ENCODE measurements around the gene RNF146.
"Not testable (repeated sequence)": the region's sequence is repeated elsewhere in the genome, so short reads cannot be mapped to it uniquely, and the experiment has no call there.

The RNF146 gene

DNA sequence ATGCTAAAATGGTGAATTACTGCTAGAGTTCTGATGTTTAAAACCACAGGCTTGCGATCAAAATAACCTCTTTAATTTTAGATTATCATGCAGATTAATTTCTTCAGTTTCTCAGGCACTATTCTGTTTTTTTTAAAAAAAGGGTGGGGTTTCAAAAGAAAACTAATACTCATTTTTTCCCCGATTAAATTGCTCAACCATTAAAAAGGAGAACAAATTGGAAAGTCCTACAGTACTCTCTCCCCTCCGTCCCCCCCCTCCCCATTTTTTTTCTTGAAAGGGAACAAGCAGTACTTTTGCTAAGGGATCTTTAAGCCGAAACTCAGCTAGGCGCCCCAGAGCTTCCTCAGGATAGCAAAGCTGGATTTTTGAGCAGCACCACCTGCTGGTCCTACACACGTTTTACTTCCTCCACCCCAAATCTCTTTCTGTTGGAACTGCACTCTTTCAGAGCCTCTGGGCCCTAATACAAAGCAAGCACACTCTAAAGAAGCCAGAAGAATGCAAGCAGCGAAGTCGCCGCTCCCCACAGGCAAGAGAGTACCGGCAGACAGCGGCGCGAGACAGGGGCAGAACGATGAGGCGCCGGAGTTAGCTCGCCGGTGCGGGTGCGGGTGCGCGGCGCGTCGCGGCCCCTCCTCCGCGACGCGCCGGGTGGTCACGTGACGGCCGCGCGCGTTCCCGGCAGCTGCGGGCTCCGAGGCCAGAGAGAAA is at the start of gene RNF146:
Gene RNF146 (plus strand): TSS at position 687 of the 714 bp plus-strand sequence. CDS start 13,475 bp downstream, outside the sequence.
- ATAC-seq (peak; percentile 75), DNase-seq (peak; percentile 77)
- Mint-ChIP-seq H3K36me3 (ENCODE audit: low read depth) (peaks cover 5% of the 10 kb centered on the region), H3K4me1 (peaks cover 30% of the 10 kb centered on the region), H3K4me3 (peak within 1 kb of the TSS; percentile 99), H3K9me3 (no peaks in the 10 kb centered on the region), H3K27ac (peak within 1 kb of the TSS; percentile 98), H3K27me3 (no peaks in the 10 kb centered on the region)

GRCh38 chr6:127219869-127220268 is 46.8 kb upstream of the RNF146 start:
- no peak for DNase-seq
- H3K36me3 Mint-ChIP-seq (ENCODE audit: low read depth) = no peaks in the 10 kb centered on the region
- H3K9me3 Mint-ChIP-seq = no peaks in the 10 kb centered on the region
- no peak overlapping the region for H3K27ac Mint-ChIP-seq
- no peak for ATAC-seq
- no peak overlapping the region for H3K4me3 Mint-ChIP-seq
- no peaks in the 10 kb centered on the region for H3K4me1 Mint-ChIP-seq
- H3K27me3 Mint-ChIP-seq = peaks cover 19% of the 10 kb centered on the region

DNA sequence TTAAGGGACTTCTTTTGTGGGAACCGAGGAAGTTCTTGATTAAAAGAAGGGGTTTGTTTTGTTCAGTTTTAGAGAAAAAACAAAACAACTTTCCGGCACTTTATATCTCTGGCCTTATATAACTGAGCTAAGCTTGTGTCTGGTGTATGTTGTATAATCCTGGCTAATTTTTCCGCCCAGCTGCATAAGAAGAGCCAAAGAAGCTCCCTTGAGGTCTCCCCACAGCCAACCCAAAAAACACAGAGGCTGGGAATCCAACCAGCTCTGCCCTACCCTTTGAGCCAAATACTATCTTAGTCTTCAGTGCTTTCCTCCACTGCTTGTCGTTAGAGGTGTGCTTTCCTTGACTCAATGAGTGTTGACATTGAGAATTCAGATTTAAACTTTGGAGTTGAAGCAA is 45.5 kb upstream of the RNF146 start:
- Mint-ChIP-seq H3K27ac (no peak overlapping the region), H3K4me3 (no peak overlapping the region), H3K9me3 (no peaks in the 10 kb centered on the region), H3K27me3 (peaks cover 17% of the 10 kb centered on the region), H3K4me1 (no peaks in the 10 kb centered on the region), H3K36me3 (ENCODE audit: low read depth) (no peaks in the 10 kb centered on the region)
- no peak for DNase-seq
- no peak for ATAC-seq

DNA sequence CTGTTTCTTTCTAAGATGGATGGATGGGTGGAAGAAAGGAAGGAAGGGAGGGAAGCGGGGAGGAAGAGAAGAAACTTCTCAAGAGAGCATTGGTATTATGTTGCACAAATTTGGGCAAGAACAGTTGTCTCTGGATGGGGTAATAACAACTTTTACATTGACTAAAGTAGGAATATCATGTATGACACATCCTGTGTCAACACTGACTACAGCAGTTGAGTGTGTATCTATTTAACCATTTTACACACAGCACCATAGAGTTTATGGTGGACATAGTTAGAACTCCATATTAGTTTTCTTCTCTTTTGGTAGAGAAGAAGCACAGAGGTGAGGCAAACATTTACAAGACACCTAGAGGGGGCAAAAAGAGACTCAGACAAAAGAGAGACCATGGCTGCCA is 44.2 kb upstream of the RNF146 start:
- no peak for ATAC-seq
- Mint-ChIP-seq H3K27me3 (peaks cover 19% of the 10 kb centered on the region), H3K9me3 (no peaks in the 10 kb centered on the region), H3K4me1 (no peaks in the 10 kb centered on the region), H3K27ac (no peak overlapping the region), H3K4me3 (no peak overlapping the region), H3K36me3 (ENCODE audit: low read depth) (no peaks in the 10 kb centered on the region)
- DNase-seq = no peak

GRCh38 chr6:127225497-127225896 is 41.2 kb upstream of the RNF146 start:
- H3K4me1 Mint-ChIP-seq = no peaks in the 10 kb centered on the region
- peaks cover 22% of the 10 kb centered on the region for H3K27me3 Mint-ChIP-seq
- H3K27ac Mint-ChIP-seq = no peak overlapping the region
- H3K4me3 Mint-ChIP-seq = no peak overlapping the region
- no peaks in the 10 kb centered on the region for H3K36me3 Mint-ChIP-seq (ENCODE audit: low read depth)
- DNase-seq = no peak
- no peak for ATAC-seq
- peaks cover 5% of the 10 kb centered on the region for H3K9me3 Mint-ChIP-seq

DNA sequence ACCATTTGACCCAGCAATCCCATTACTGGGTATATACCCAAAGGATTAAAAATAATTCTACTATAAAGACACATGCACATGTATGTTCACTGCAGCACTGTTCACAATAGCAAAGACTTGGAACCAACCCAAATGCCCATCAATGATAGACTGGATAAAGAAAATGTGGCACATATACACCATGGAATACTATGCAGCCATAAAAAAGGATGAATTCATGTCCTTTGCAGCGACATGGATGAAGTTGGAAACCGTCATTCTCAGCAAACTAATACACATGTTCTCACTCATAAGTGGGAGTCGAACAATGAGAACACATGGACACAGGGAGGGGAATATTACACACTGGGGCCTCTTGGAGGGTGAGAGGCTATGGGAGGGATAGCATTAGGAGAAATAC is 32.8 kb upstream of the RNF146 start:
- H3K4me3 Mint-ChIP-seq; H3K27me3 Mint-ChIP-seq; ATAC-seq; DNase-seq; H3K4me1 Mint-ChIP-seq; H3K36me3 Mint-ChIP-seq (ENCODE audit: low read depth); H3K27ac Mint-ChIP-seq: not testable (repeated sequence)
- peaks cover 22% of the 10 kb centered on the region for H3K9me3 Mint-ChIP-seq

DNA sequence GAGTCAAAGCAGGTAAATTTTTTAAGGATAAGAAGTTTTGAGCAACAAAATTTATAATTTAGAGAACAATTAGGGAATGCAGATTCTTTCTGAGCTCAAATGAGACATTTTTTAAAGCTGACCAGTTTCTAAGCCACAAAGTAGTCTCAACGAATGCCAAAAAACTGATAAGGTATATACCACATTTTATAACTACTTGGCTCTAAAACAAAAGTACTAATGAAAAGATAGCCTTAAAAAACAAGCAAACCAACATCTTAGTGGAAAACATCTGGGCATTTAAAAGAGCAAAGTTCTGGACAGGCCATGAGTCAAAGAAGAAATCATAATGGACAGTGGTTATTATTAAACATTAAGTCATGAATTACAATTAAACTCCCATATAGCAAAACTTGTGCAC is 23.2 kb upstream of the RNF146 start:
- Mint-ChIP-seq H3K4me1 (no peaks in the 10 kb centered on the region), H3K9me3 (no peaks in the 10 kb centered on the region), H3K27me3 (peaks cover 7% of the 10 kb centered on the region), H3K4me3 (no peak overlapping the region), H3K27ac (no peak overlapping the region), H3K36me3 (ENCODE audit: low read depth) (no peaks in the 10 kb centered on the region)
- ATAC-seq (no peak), DNase-seq (no peak)

- Mint-ChIP-seq H3K27ac (no peak overlapping the region), H3K9me3 (no peaks in the 10 kb centered on the region), H3K27me3 (peaks cover 2% of the 10 kb centered on the region), H3K4me1 (no peaks in the 10 kb centered on the region), H3K36me3 (ENCODE audit: low read depth) (no peaks in the 10 kb centered on the region), H3K4me3 (no peak overlapping the region)
- DNase-seq (no peak), ATAC-seq (no peak)
These were observed 19.3 kb upstream of the RNF146 start for GRCh38 chr6:127247114-127248096.

DNA sequence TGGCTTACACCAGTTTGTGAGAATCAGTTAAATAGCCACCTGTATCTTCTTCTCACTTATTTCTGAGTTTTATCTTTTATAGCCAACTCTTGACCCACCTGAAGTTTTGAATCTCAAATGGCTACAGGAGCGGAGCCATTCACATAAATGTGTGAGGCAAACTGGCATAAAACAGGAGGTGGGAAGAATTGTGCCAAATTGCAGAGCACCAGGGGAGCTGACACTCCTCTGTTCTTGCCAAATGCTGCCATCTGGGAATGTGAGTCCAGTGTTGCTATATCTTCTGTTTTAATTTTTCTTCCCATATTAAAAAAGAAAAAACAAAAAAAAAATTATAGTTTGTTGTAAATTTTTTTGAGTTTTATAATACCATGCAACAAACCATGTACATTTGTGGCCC is 17.0 kb upstream of the RNF146 start:
- no peaks in the 10 kb centered on the region for H3K27me3 Mint-ChIP-seq
- no peaks in the 10 kb centered on the region for H3K4me1 Mint-ChIP-seq
- no peaks in the 10 kb centered on the region for H3K9me3 Mint-ChIP-seq
- ATAC-seq = no peak
- no peaks in the 10 kb centered on the region for H3K36me3 Mint-ChIP-seq (ENCODE audit: low read depth)
- no peak for DNase-seq
- H3K4me3 Mint-ChIP-seq = no peak overlapping the region
- H3K27ac Mint-ChIP-seq = no peak overlapping the region

DNA sequence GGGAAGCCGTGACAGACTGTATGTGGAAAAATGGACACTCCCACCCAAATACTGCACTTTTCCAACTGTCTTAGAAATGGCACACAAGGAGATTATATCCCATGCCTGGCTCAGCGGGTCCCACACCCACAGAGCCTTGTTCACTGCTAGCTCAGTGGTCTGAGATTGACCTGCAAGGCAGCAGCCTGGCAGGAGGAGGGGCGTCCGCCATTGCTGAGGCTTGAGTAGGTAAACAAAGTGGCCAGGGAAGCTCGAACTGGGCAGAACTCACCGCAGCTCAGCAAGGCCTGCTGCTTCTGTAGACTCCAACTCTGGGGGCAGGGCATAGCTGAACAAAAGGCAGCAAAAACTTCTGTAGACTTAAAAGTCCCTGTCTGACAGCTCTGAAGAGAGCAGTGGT is 11.4 kb upstream of the RNF146 start:
- DNase-seq (no peak), ATAC-seq (no peak)
- H3K9me3 Mint-ChIP-seq = no peaks in the 10 kb centered on the region
- H3K27me3 Mint-ChIP-seq = peaks cover 5% of the 10 kb centered on the region
- H3K4me3 Mint-ChIP-seq = no peak overlapping the region
- no peaks in the 10 kb centered on the region for H3K36me3 Mint-ChIP-seq (ENCODE audit: low read depth)
- no peak overlapping the region for H3K27ac Mint-ChIP-seq
- no peaks in the 10 kb centered on the region for H3K4me1 Mint-ChIP-seq

- ATAC-seq (no peak), DNase-seq (no peak)
- Mint-ChIP-seq H3K4me1 (peaks cover 8% of the 10 kb centered on the region), H3K36me3 (ENCODE audit: low read depth) (no peaks in the 10 kb centered on the region), H3K9me3 (no peaks in the 10 kb centered on the region), H3K27ac (no peak overlapping the region), H3K27me3 (peaks cover 5% of the 10 kb centered on the region), H3K4me3 (no peak overlapping the region)
These were observed 3.8 kb upstream of the RNF146 start for GRCh38 chr6:127262896-127263295.

DNA sequence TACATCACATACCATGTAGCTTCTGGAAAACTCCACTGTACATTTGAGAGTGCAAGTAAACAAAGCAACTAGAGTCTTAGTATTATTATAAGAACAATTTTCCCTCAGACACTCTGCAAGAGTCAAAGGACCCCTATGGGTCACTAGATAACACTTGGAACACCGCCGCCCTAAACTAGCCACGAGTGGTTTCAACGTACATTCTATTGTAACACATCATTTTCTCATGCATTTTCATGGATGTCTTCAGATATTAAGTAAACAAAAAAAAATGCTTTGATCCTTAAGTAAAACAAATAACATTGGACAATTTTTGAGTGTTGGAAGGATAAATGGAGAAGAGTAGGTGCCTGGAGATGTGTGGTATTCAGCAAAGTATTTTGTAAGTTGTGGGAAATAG is 3.2 kb upstream of the RNF146 start:
- DNase-seq (no peak), ATAC-seq (no peak)
- H3K36me3 Mint-ChIP-seq (ENCODE audit: low read depth) = no peaks in the 10 kb centered on the region
- H3K4me1 Mint-ChIP-seq = peaks cover 11% of the 10 kb centered on the region
- H3K9me3 Mint-ChIP-seq = no peaks in the 10 kb centered on the region
- H3K27ac Mint-ChIP-seq = no peak overlapping the region
- H3K4me3 Mint-ChIP-seq = no peak overlapping the region
- H3K27me3 Mint-ChIP-seq = peaks cover 5% of the 10 kb centered on the region

DNA sequence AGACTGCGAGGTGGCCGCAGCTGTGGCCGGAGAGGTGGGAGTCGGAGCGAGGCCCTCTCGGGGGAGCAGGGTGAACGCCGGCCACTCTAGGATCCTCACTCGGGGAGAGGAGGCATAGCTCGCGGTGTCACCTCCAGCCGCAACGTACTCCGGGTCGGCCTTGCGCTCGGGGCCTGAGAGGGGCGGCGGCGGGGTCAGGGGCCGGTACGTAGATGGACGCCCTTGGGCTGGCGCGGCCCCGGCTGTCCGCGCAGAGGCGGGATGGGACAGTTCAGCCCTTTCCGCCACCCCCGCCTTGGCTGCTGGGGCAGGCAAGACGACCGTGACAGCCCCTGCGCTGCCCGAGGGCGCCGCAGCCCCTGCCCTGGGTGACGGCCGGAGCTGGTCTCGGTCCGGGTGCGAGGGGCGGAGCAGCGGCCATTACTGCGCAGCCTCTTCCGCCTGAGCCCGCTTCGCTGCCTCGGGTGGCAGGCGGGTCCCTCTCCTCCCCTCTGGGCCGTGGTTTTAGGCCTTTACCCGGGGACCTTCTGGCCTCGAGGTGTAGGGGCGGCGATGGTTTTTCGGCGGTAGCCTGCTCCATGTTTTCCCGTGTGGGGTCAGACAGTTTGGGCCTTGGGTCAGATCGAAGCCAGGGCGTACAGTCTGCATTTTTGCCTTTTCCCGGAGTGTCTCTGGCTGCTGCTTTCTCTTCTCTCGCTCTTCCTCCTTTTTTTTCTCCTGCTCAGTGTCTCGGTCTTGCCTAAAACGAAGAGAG is 405 bp downstream of the RNF146 start:
- H3K27me3 Mint-ChIP-seq = no peaks in the 10 kb centered on the region
- peaks cover 5% of the 10 kb centered on the region for H3K36me3 Mint-ChIP-seq (ENCODE audit: low read depth)
- peak; percentile 60 for DNase-seq
- ATAC-seq = peak; percentile 77
- no peaks in the 10 kb centered on the region for H3K9me3 Mint-ChIP-seq
- peak overlapping the region; percentile 99 for H3K4me3 Mint-ChIP-seq
- peaks cover 33% of the 10 kb centered on the region for H3K4me1 Mint-ChIP-seq
- peak overlapping the region; percentile 98 for H3K27ac Mint-ChIP-seq

All from activated naive CD8-positive, alpha-beta T cell treated with anti-CD3 and anti-CD28 coated beads, Interleukin-2, amount 50 U/mL, for 24 hours (primary cell).